ENCODE results near the gene HELZ.
"Not testable (repeated sequence)": the region's sequence is repeated elsewhere in the genome, so short reads cannot be mapped to it uniquely, and the experiment has no call there.

The HELZ gene

DNA sequence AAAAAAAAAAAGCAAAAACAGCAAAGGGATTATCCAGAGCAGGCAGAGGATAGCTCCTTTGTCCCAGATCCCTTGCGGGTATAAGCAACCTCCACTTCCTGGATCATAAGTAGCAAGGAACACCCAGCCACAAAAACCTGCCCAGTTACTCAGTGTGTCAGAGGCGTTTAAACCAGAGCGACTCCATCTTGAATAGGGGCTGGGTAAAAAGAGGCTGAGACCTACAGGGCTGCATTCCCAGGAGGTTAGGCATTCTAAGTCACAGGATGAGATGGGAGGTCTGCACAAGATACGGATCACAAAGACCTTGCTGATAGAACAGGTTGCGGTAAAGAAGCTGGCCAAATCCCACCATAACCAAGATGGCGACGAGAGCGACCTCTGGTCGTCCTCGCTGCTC, 33.4 kb upstream of the HELZ start:
- H3K27me3 Mint-ChIP-seq (ENCODE audit: low read depth) = no peaks in the 10 kb centered on the region
- H3K9me3 Mint-ChIP-seq = no peaks in the 10 kb centered on the region
- H3K36me3 Mint-ChIP-seq (ENCODE audit: low read depth) = no peaks in the 10 kb centered on the region
- H3K27ac Mint-ChIP-seq = no peak overlapping the region
- no peak overlapping the region for H3K4me3 Mint-ChIP-seq
- no peaks in the 10 kb centered on the region for H3K4me1 Mint-ChIP-seq (ENCODE audit: low read depth)

DNA sequence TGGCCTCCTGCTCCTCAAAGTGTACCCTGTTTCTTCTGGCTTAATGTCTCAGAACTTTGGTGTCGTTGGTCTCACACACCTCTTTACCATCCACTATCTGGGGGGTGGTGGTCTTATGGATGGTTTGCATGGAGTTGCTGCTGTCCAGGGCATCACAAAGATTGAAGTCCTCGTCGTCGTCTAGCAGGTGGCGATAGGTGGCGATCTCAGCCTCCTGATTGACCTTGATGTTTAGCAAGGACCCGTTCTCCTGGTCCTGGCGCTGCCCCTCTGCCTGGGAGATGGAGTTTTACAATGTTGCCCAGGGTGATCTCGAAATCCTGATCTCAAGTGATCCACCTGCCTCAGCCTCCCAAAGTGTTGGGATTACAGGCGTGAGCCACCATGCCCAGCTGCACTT, 31.1 kb upstream of the HELZ start:
- peaks cover 2% of the 10 kb centered on the region for H3K4me1 Mint-ChIP-seq (ENCODE audit: low read depth)
- H3K27me3 Mint-ChIP-seq (ENCODE audit: low read depth) = no peaks in the 10 kb centered on the region
- H3K9me3 Mint-ChIP-seq = no peaks in the 10 kb centered on the region
- H3K27ac Mint-ChIP-seq = no peak overlapping the region
- H3K4me3 Mint-ChIP-seq = no peak overlapping the region
- H3K36me3 Mint-ChIP-seq (ENCODE audit: low read depth) = no peaks in the 10 kb centered on the region

DNA sequence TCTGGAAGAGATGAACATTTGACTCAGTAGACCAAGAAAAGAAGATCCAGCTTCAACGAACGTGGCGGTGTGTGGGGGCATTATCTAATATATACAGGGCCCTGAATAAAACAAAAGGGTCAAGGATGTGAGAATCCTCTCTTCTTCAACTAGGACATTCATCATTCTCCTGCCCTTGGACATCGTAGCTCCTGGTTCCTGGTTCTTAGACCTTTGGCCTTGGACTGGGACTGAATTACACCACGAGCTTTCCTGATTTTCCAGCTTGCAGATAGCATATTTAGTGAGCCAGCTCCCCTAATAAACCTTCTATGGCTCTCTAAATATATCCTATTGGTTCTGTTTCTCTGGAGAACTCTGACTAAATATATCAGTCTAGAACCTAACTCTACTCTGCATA, 29.5 kb upstream of the HELZ start:
- H3K4me3 Mint-ChIP-seq = no peak overlapping the region
- no peaks in the 10 kb centered on the region for H3K9me3 Mint-ChIP-seq
- H3K4me1 Mint-ChIP-seq (ENCODE audit: low read depth) = peaks cover 2% of the 10 kb centered on the region
- H3K27ac Mint-ChIP-seq = no peak overlapping the region
- no peaks in the 10 kb centered on the region for H3K27me3 Mint-ChIP-seq (ENCODE audit: low read depth)
- no peaks in the 10 kb centered on the region for H3K36me3 Mint-ChIP-seq (ENCODE audit: low read depth)

DNA sequence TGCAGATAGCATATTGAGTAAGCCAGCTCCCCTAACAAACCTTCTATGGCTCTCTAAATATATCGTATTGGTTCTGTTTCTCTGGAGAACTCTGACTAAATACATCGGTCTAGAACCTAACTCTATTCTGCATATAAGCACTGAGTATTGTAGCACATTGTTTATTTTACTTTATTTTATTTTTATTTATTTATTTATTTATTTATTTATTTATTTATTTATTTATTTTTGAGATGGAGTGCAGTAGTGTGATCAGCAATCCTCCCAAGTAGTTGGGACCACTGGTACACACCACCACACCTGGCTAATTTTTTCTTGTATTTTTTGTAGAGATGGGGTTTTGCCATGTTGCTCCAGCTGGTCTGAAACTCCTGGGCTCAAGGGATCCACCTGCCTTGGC, 28.9 kb upstream of the HELZ start:
- Mint-ChIP-seq H3K36me3 (ENCODE audit: low read depth) (no peaks in the 10 kb centered on the region), H3K9me3 (no peaks in the 10 kb centered on the region), H3K27ac (no peak overlapping the region), H3K27me3 (ENCODE audit: low read depth) (no peaks in the 10 kb centered on the region), H3K4me1 (ENCODE audit: low read depth) (peaks cover 2% of the 10 kb centered on the region), H3K4me3 (no peak overlapping the region)

DNA sequence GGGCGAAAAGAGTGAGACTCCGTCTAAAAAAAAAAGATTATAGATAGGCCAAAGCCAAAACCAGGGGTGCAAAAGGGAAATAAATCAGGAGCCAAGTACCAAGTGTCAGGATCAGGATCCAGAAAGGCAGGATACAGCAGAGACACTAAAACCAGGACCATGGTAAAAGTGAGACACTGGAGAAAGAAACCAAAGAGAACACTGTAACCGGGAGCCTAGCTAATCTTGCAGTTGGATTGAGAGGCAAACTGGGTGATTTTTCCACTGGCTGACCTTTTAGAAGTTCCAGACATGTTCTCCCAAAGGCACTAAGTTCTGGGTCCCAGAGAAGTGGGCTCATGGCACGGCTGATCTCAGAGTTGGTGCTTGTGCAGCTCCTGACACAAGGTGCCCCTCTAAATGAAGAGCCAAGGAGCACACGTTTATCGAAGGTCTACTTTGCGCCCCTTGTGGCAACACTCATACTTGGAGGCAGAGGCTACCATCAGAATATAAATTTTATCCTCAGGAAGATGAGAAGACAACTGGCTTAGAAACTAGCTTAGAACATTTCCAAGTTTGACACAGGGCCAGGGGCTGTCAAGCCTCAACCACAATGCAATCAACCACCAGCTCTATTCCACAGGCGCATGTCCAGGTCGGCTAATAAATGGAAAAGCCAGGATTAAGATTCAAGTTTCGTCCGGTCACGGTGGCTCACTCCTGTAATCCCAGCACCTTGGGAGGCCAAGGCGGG, 27.5 kb upstream of the HELZ start:
- Mint-ChIP-seq H3K9me3 (no peaks in the 10 kb centered on the region), H3K4me3 (no peak overlapping the region), H3K4me1 (ENCODE audit: low read depth) (peaks cover 2% of the 10 kb centered on the region), H3K27ac (no peak overlapping the region), H3K36me3 (ENCODE audit: low read depth) (no peaks in the 10 kb centered on the region), H3K27me3 (ENCODE audit: low read depth) (no peaks in the 10 kb centered on the region)

DNA sequence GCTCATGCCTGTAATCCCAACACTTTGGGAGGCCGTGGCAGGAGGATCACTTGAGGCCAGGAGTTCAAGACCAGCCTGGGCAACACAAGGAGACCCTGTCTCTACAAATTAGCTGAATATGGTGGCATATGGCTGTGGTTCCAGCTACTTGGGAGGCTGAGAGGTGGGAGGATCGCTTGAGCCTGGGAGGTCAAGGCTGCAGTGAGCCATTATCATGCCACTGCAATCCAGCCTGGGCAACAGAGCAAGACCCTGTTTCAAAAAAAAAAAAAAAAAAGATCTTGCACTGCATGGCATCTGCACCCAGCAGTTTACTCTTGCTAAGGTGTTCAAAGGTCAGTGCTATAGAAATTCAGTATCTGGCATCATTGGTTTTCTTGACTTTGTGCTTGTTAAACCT, 26.2 kb upstream of the HELZ start:
- H3K4me1 Mint-ChIP-seq (ENCODE audit: low read depth); H3K36me3 Mint-ChIP-seq (ENCODE audit: low read depth); H3K9me3 Mint-ChIP-seq; H3K27me3 Mint-ChIP-seq (ENCODE audit: low read depth); H3K27ac Mint-ChIP-seq; H3K4me3 Mint-ChIP-seq: not testable (repeated sequence)

DNA sequence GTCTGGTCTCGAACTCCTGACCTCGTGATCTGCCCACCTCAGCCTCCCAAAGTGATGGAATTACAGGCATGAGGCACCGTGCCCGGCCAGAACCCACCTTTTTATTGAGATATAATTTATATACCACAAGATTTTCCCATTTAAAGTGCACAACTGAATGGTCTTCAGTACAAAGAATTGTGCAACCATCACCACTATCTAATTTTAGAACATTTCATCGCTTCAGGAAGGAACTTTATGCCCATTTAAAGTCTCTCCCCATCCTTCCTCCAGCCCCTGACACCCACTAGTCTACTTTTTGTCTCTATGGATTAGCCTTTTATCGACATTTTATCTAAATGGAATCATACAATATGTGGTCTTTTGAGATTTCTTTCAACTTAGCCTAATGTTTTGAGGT, 25.4 kb upstream of the HELZ start:
- Mint-ChIP-seq H3K27ac (no peak overlapping the region), H3K4me1 (ENCODE audit: low read depth) (peaks cover 3% of the 10 kb centered on the region), H3K27me3 (ENCODE audit: low read depth) (no peaks in the 10 kb centered on the region), H3K9me3 (no peaks in the 10 kb centered on the region), H3K4me3 (no peak overlapping the region), H3K36me3 (ENCODE audit: low read depth) (no peaks in the 10 kb centered on the region)

DNA sequence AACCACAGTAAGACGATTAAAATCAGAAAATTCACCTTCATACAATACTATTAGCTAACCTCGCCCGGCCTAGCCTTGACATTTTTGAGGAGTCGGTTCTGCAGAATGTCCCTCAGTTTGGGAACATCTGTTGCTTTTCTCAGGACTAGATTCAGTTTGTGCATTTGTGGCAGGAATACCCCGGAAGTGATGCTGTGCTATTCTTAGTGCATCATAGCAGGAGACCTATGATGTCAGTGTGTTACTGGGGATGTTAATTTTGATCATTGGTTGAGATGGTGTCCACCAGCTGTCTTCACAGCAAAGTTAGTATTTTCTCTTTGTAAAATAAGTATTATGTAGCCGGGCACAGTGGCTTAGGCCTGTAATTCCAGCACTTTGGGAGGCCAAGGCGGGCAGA, 21.5 kb upstream of the HELZ start:
- no peaks in the 10 kb centered on the region for H3K27me3 Mint-ChIP-seq (ENCODE audit: low read depth)
- no peak overlapping the region for H3K4me3 Mint-ChIP-seq
- H3K4me1 Mint-ChIP-seq (ENCODE audit: low read depth) = peaks cover 6% of the 10 kb centered on the region
- no peaks in the 10 kb centered on the region for H3K36me3 Mint-ChIP-seq (ENCODE audit: low read depth)
- H3K27ac Mint-ChIP-seq = no peak overlapping the region
- no peaks in the 10 kb centered on the region for H3K9me3 Mint-ChIP-seq

DNA sequence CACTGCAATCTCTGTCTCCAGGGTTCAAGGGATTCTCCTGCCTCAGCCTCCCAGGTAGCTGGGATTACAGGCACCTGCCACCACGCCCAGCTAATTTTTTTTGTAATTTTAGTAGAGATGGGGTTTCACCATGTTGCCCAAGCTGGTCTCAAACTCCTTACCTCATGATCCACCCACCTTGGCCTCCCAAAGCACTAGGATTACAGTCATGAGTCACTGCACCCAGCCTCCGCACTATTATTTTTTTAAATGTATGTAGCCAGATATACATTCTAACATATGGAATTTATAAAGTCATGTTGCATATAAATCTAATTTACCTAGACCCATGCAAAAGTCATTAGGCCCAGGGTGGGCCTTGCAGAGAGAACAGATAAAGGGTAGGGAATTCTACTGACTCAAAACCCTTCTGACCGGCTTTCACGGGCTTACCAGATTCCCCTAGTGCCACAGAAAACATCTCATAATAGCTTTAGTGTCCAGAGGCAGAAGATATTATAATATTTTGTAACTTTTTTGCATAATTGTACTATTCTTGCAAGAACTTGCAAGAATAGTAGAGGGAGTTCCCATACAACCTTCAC, 20.5 kb upstream of the HELZ start:
- Mint-ChIP-seq H3K27me3 (ENCODE audit: low read depth) (no peaks in the 10 kb centered on the region), H3K4me3 (no peak overlapping the region), H3K36me3 (ENCODE audit: low read depth) (no peaks in the 10 kb centered on the region), H3K9me3 (no peaks in the 10 kb centered on the region), H3K4me1 (ENCODE audit: low read depth) (peaks cover 6% of the 10 kb centered on the region), H3K27ac (no peak overlapping the region)

DNA sequence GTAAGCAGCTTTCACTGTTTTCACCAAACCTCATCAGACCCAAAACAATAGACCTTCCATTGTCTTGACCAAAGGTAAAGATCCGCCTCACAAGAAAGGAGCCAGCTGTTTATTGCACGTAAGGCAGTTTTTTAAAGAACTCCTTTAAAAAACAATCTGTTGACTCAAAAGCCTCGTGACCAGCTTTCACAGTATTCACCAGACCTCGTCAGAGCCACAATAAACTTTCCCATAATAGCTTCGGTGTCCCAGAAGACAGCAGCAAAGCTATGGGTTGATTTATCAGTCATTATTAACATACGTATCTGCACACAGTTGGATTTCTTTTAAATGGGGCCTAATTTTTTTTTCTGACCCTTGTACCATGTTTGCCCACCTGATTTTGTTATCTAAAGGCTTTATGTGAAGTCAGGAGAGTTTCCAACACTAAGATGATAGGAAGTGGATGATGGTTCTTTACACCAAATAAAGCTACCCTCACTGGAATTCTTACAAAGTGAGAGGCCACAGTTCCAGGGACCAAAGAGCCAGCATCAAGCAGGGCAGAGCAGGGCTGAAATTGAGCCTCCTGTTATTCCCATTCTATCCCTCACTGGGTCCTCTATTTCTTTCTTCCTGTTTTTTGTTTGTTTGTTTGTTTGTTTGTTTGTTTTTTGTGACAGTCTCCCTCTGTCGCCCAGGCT, 17.6 kb upstream of the HELZ start:
- Mint-ChIP-seq H3K27ac (no peak overlapping the region), H3K4me1 (ENCODE audit: low read depth) (peaks cover 31% of the 10 kb centered on the region), H3K27me3 (ENCODE audit: low read depth) (no peaks in the 10 kb centered on the region), H3K4me3 (no peak overlapping the region), H3K9me3 (no peaks in the 10 kb centered on the region), H3K36me3 (ENCODE audit: low read depth) (peaks cover 4% of the 10 kb centered on the region)

DNA sequence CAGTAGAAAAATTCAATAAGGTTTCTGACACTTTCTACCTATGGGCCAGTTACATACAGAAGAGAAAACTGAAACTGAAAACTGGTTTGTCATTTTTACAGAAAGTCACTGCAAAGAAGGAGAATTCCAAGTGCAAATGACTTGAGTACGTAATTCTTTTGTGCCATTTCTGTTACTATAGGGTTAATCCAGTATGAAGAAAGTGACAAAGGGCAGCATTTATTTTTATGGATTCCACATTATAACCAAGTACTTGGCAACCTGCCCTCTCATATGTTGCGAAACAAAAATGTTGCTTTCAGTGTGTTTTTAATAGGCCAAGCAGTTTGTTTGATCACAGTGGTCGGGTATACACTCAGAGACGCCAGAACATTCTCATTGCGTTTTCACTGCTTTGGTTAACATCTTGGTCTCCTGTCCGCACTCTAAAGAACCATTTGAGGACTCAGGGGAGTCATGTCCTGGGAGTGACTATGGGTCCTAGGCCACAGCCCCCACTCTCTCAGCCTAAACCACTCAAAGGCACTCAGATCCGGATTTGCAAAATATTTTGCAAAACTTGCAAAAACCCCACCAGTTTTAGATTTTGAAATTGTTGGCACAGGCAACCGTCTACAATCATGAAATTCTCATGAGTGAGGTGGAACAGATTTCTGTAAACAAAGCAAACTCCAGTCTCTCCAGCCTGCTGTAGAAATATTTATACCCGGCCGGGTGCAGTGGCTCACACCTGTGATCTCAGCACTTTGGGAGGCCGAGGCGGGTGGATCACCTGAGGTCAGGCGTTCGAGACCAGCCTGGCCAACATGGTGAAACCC, 15.4 kb upstream of the HELZ start:
- Mint-ChIP-seq H3K36me3 (ENCODE audit: low read depth) (peaks cover 5% of the 10 kb centered on the region), H3K4me3 (peak overlapping the region; percentile 20), H3K4me1 (ENCODE audit: low read depth) (peaks cover 33% of the 10 kb centered on the region), H3K27ac (peak overlapping the region; percentile 61), H3K27me3 (ENCODE audit: low read depth) (no peaks in the 10 kb centered on the region), H3K9me3 (peaks cover 4% of the 10 kb centered on the region)

DNA sequence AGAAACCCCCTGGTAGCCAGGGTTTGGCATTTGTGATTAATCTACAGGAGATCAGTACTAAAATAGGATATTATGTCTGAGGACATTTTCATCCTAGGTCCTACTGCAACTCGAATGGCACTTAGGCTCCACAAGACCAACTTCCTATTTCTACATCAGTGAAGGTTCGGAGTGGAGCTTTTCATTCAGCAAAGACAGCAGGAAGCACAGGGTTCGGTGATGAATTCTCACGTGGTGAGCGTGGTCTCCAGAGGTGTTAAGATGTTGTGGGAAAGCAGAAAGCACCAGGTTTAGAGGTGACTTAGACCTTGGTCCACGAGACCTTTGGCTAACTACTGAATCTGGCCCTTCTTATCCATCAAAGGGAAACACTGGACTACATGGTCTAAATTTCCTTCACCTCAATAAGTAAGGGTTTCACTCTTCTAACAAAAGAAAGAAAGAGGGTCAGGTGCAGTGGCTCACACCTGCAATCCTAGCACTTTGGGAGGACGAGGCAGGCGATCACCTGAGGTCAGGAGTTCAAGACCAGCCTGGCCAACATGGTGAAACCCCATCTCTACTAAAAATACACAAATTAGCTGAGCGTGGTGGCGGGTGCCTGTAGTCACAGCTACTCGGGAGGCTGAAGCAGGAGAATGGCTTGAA, 13.9 kb upstream of the HELZ start:
- H3K27ac Mint-ChIP-seq = peak overlapping the region; percentile 74
- no peaks in the 10 kb centered on the region for H3K27me3 Mint-ChIP-seq (ENCODE audit: low read depth)
- peaks cover 33% of the 10 kb centered on the region for H3K4me1 Mint-ChIP-seq (ENCODE audit: low read depth)
- peaks cover 4% of the 10 kb centered on the region for H3K9me3 Mint-ChIP-seq
- peaks cover 5% of the 10 kb centered on the region for H3K36me3 Mint-ChIP-seq (ENCODE audit: low read depth)
- peak overlapping the region; percentile 43 for H3K4me3 Mint-ChIP-seq

DNA sequence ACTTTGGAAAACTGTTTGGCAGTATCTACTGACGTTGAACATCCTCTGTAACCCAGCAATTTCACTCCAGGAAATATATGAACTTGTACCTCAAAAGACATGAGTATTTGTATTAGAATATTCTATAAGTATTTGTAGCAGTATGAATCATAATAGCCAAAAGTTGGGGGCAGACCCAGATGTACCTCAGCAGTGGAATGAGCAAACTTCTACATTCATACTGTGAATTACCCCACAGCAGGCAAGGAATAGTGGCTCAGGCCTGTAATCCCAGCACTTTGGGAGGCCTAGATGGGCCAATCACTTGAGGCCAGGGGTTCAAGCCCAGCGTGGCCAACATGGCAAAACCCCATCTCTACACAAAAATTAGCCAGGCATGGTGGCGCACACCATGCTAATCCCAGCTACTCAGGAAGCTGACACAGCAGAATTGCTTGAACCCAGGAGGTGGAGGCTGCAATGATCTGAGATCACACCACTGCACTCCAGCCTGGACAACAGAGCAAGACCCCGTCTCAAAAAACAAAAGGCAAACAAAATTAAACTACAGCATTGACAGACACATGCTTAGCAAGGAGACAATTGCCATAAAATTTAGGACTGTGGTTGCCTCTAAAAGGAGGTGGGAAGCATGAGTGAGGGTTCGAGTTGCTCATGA, 11.2 kb upstream of the HELZ start:
- H3K36me3 Mint-ChIP-seq (ENCODE audit: low read depth) = peaks cover 5% of the 10 kb centered on the region
- H3K27me3 Mint-ChIP-seq (ENCODE audit: low read depth) = peaks cover 10% of the 10 kb centered on the region
- no peak overlapping the region for H3K4me3 Mint-ChIP-seq
- peaks cover 4% of the 10 kb centered on the region for H3K9me3 Mint-ChIP-seq
- no peak overlapping the region for H3K27ac Mint-ChIP-seq
- H3K4me1 Mint-ChIP-seq (ENCODE audit: low read depth) = peaks cover 29% of the 10 kb centered on the region

DNA sequence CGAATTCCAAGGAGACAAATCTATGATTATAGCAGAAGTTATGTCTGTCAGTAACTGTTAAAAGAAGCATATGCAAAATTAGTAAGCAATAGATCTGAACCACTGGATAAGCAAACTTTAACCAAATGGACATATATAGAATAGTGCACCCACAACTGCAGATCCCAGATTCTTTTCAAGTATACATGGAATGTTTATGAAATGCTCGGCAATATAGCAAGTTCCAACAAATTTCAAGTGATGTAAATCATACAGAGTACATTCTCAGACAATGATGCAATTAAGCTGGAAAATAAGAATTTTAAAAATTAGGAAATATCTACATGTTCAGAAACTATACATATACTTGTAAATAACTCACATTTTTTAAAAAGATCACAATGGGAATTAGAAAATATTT, 8.4 kb upstream of the HELZ start:
- no peak overlapping the region for H3K27ac Mint-ChIP-seq
- H3K9me3 Mint-ChIP-seq = peaks cover 4% of the 10 kb centered on the region
- H3K4me1 Mint-ChIP-seq (ENCODE audit: low read depth) = peaks cover 12% of the 10 kb centered on the region
- H3K4me3 Mint-ChIP-seq = no peak overlapping the region
- H3K36me3 Mint-ChIP-seq (ENCODE audit: low read depth) = peaks cover 4% of the 10 kb centered on the region
- peaks cover 10% of the 10 kb centered on the region for H3K27me3 Mint-ChIP-seq (ENCODE audit: low read depth)
